ENCODE measurements around the gene POLK. TPM values are rescaled to one million over a fixed set of nuclear protein-coding genes. Genes with fewer than 3 reads are reported as not detected.
"Not testable (repeated sequence)": the region's sequence is repeated elsewhere in the genome, so short reads cannot be mapped to it uniquely, and the experiment has no call there.

POLK gene
- total and polyA plus RNA-seq, 2 of the 8 experiments (the other 6 are each of a cell fraction or from before 2014, with no cell fraction given): 2.0 to 9.0 TPM

- H4K20me1 ChIP-seq (replicated peaks in 1 of 2; ENCODE audit: control insufficient read depth in 1 of 2, insufficient read depth in 2 of 2, low read length in 2 of 2); H3K56ac ChIP-seq (replicated peaks; ENCODE audit: insufficient read length, low read depth, low read length); DNase-seq (ENCODE audit: low read depth in 1 of 2, low spot score in 2 of 2); H3K4me3 ChIP-seq (ENCODE audit: extremely low read depth in 1 of 4, insufficient read depth in 2 of 4, low read depth in 3 of 4, low read length in 4 of 4); H2BK20ac ChIP-seq (ENCODE audit: low read length); H3K27ac ChIP-seq (ENCODE audit: low read depth, low read length); H3K79me2 ChIP-seq (ENCODE audit: control insufficient read depth in 1 of 2, insufficient read depth in 2 of 2, low read length in 2 of 2); H3K18ac ChIP-seq (ENCODE audit: extremely low read depth, low read length); H2AK5ac ChIP-seq (ENCODE audit: low read depth, low read length); H4K5ac ChIP-seq (ENCODE audit: insufficient read length, low read depth, low read length); H3K36me3 ChIP-seq (ENCODE audit: control insufficient read depth in 2 of 4, insufficient read depth in 4 of 4, low read length in 3 of 4); H3K4me2 ChIP-seq (ENCODE audit: insufficient read depth in 1 of 2, low read depth in 2 of 2, low read length in 2 of 2); H3K23ac ChIP-seq (ENCODE audit: insufficient read length); H2AFZ ChIP-seq (ENCODE audit: low read length); H3K23me2 ChIP-seq (ENCODE audit: low read depth, low read length); H2BK120ac ChIP-seq (replicated peaks; ENCODE audit: low read depth, low read length); H3K9me3 ChIP-seq (ENCODE audit: insufficient read depth in 2 of 2, low read depth in 1 of 2, low read length in 1 of 2); H3K9ac ChIP-seq (replicated peaks in 1 of 4; ENCODE audit: extremely low read depth in 1 of 4, low read depth in 3 of 4, low read length in 3 of 4); H2BK15ac ChIP-seq (ENCODE audit: low read length); FAIRE-seq; H2BK12ac ChIP-seq (ENCODE audit: low read depth, low read length); H4K91ac ChIP-seq (replicated peaks; ENCODE audit: insufficient read length, low read length); H3K4me1 ChIP-seq (replicated peaks in 1 of 4; ENCODE audit: control insufficient read depth in 3 of 4, insufficient read depth in 4 of 4, low read length in 3 of 4); CTCF ChIA-PET (ENCODE audit: partially characterized antibody); H4K8ac ChIP-seq (ENCODE audit: extremely low read depth, insufficient read depth, low read length); H2BK5ac ChIP-seq (ENCODE audit: low read depth, low read length); H3K79me1 ChIP-seq (ENCODE audit: low read depth, low read length); H3K14ac ChIP-seq (ENCODE audit: insufficient read length); POLR2A ChIA-PET (ENCODE audit: partially characterized antibody); H3K4ac ChIP-seq (replicated peaks; ENCODE audit: insufficient read length, low read depth, low read length); H3K27me3 ChIP-seq (replicated peaks in 1 of 4; ENCODE audit: control insufficient read depth in 3 of 4, extremely low read depth in 1 of 4, insufficient read depth in 3 of 4, low read length in 3 of 4): not testable (repeated sequence)
- 67% methylated on average over 1 of the region's 1 CpG; no CpG with 5 or more reads in 1 of the 2 experiments for WGBS, 2 experiments (ENCODE audit: extremely low coverage in 1 of 2, insufficient coverage in 1 of 2, insufficient read length in 1 of 2, insufficient replicate concordance in 2 of 2, low coverage in 1 of 2, low lambda C conversion rate in 2 of 2, missing lambda C conversion rate in 1 of 2)
Measured at GRCh38 chr5:75533716-75534115, 22.0 kb downstream of the POLK start.
